GM18867 (cell line): ENCODE measurements around the gene B4GALT5.
A peak's percentile ranks its signal among the peaks of the same experiment; 100 is the strongest.
"Not testable (repeated sequence)": the region's sequence is repeated elsewhere in the genome, so short reads cannot be mapped to it uniquely, and the experiment has no call there.

Source experiments
- ATAC-seq: cut with Tn5 transposase; IDR thresholded peaks from one replicate; pipeline ENCODE4 v1.9.1; 2021; ENCODE audit warnings: mild to moderate bottlenecking, moderate library complexity; ENCODE audit not compliant: unreplicated experiment

Gene B4GALT5

GRCh38 chr20:49713753-49714712, at the start of gene B4GALT5:
B4GALT5 (minus strand) TSS chr20:49713878; CDS start chr20:49713690, 188 bp downstream.
- peak; percentile 77 for ATAC-seq

GRCh38 chr20:49762940-49763766, 49.5 kb upstream of the B4GALT5 start:
- ATAC-seq: no peak

- ATAC-seq: not testable (repeated sequence)
Observed at GRCh38 chr20:49761888-49762287, 48.2 kb upstream of the B4GALT5 start.

- ATAC-seq: no peak
Observed at GRCh38 chr20:49759266-49759950, 45.7 kb upstream of the B4GALT5 start.

- ATAC-seq: no peak
Observed at GRCh38 chr20:49758781-49759180, 45.1 kb upstream of the B4GALT5 start.

- ATAC-seq: no peak
Observed at GRCh38 chr20:49757597-49757996, 43.9 kb upstream of the B4GALT5 start.

GRCh38 chr20:49756241-49756640, 42.6 kb upstream of the B4GALT5 start:
- no peak for ATAC-seq

- no peak for ATAC-seq
Observed at GRCh38 chr20:49754596-49754995, 40.9 kb upstream of the B4GALT5 start.

GRCh38 chr20:49753133-49753532, 39.5 kb upstream of the B4GALT5 start:
- ATAC-seq: no peak

GRCh38 chr20:49752201-49752903, 38.7 kb upstream of the B4GALT5 start:
- ATAC-seq: no peak

- no peak for ATAC-seq
Observed at GRCh38 chr20:49751397-49751736, 37.7 kb upstream of the B4GALT5 start.

- peak; percentile 70 for ATAC-seq
Observed at GRCh38 chr20:49750611-49751396, 37.1 kb upstream of the B4GALT5 start.

GRCh38 chr20:49749625-49750024, 35.9 kb upstream of the B4GALT5 start:
- ATAC-seq: no peak

- ATAC-seq: no peak
Observed at GRCh38 chr20:49748525-49748838, 34.8 kb upstream of the B4GALT5 start.

- ATAC-seq: no peak
Observed at GRCh38 chr20:49747707-49748524, 34.2 kb upstream of the B4GALT5 start.

GRCh38 chr20:49742948-49743347, 29.3 kb upstream of the B4GALT5 start:
- no peak for ATAC-seq

- ATAC-seq: no peak
Observed at GRCh38 chr20:49741977-49742376, 28.3 kb upstream of the B4GALT5 start.

- ATAC-seq: no peak
Observed at GRCh38 chr20:49740807-49741206, 27.1 kb upstream of the B4GALT5 start.

- ATAC-seq: no peak
Observed at GRCh38 chr20:49739042-49739441, 25.4 kb upstream of the B4GALT5 start.
